Subcutaneous adipose tissue (tissue), 4 donors: ENCODE measurements around the gene SERHL2. TPM values are rescaled to one million over a fixed set of nuclear protein-coding genes. Genes with fewer than 3 reads are reported as not detected.

Source experiments
- total RNA-seq, 4 donors: library from RNA; depleted of rRNA; stranded (reverse); fragments of >200 nt; gene quantifications; one replicate each; pipeline ENCODE4 v1.1.0, GENCODE V29; 2016
- TF ChIP-seq, protein P1 (sequence below): fragments of 450-650 bp; IDR thresholded peaks from one replicate; pipeline ENCODE4 v1.5.1; 2016; ENCODE audit warnings: low read depth, mild to moderate bottlenecking, control low read depth, antibody characterized with exemption, moderate library complexity

The SERHL2 gene, protein sequence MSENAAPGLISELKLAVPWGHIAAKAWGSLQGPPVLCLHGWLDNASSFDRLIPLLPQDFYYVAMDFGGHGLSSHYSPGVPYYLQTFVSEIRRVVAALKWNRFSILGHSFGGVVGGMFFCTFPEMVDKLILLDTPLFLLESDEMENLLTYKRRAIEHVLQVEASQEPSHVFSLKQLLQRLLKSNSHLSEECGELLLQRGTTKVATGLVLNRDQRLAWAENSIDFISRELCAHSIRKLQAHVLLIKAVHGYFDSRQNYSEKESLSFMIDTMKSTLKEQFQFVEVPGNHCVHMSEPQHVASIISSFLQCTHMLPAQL
- total RNA-seq: 1 to 10 TPM; 1.3 to 2.1 (median 1.8) TPM

DNA sequence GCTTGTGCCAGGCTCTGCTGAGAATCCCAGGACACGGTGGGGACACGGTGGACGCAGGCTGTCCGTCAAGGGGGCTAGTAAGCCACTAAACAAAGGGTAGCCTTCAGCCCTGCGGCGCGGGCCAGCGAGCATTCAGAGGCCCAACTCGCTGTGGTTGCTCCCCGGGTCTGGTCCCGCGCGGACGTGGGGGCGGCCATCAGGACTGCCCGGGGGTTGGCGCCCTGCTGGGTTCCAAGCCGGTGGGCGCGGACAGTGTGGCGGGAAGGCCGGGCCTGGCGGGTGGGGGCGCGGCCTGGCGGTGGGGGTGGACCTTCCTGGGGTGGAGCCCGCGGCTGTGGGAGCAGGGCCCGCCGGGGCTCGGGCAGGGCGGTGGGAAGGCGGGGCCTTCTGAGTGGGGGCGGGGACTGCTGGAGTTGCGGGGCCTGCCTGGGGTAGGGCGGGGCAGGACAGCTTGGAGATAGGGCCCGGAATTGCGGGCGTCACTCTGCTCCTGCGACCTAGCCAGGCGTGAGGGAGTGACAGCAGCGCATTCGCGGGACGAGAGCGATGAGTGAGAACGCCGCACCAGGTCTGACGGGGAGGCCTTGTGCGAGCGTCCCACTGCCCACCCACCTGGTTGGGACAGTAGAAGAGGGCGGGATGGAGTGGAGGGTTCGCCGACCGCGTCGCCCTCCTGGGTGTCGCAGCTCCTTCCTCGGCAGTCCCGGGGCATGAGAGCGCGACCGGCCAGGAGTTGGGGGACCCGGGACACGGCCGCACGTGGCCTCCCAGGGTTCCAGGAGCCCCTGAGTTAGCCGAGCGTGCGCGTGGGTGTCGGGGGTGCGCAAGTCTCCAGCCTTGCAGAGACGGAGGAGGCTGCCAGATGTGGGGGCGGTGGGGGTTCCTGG lies at the start of gene SERHL2:
Gene SERHL2 (plus strand): TSS at position 482 of the 887 bp plus-strand sequence. CDS start 65 bp downstream, at position 547.
- TF ChIP-seq, protein P1, sequence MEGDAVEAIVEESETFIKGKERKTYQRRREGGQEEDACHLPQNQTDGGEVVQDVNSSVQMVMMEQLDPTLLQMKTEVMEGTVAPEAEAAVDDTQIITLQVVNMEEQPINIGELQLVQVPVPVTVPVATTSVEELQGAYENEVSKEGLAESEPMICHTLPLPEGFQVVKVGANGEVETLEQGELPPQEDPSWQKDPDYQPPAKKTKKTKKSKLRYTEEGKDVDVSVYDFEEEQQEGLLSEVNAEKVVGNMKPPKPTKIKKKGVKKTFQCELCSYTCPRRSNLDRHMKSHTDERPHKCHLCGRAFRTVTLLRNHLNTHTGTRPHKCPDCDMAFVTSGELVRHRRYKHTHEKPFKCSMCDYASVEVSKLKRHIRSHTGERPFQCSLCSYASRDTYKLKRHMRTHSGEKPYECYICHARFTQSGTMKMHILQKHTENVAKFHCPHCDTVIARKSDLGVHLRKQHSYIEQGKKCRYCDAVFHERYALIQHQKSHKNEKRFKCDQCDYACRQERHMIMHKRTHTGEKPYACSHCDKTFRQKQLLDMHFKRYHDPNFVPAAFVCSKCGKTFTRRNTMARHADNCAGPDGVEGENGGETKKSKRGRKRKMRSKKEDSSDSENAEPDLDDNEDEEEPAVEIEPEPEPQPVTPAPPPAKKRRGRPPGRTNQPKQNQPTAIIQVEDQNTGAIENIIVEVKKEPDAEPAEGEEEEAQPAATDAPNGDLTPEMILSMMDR: no peak

- TF ChIP-seq, protein P1: no peak
Measured at GRCh38 chr22:42509548-42509947, 44.2 kb upstream of the SERHL2 start.

DNA sequence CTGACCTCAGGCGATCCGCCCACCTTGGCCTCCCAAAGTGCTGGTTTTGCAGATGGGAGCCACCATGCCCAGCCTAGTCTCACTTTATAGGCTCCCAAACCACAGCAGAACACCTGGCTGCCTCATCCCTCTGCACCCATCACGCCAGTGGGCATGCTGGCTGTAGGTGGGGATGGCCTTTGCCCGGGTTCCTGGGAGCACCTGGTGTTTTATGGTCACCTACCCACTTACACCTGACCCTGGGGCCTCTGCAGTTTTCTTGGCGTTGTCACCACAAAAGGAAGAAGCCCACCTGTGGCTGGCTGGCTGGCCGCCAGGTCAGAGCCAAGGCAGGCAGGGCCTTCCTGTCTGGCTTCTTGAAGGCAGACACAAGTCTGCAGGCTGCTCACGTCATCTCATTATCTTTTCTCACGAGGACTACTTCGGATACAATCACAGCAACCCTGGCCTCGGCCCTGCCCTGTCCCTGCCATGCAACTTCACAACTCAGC lies 42.3 kb upstream of the SERHL2 start:
- TF ChIP-seq, protein P1: no peak

GRCh38 chr22:42515896-42516295 lies 37.9 kb upstream of the SERHL2 start:
- TF ChIP-seq, protein P1: no peak

DNA sequence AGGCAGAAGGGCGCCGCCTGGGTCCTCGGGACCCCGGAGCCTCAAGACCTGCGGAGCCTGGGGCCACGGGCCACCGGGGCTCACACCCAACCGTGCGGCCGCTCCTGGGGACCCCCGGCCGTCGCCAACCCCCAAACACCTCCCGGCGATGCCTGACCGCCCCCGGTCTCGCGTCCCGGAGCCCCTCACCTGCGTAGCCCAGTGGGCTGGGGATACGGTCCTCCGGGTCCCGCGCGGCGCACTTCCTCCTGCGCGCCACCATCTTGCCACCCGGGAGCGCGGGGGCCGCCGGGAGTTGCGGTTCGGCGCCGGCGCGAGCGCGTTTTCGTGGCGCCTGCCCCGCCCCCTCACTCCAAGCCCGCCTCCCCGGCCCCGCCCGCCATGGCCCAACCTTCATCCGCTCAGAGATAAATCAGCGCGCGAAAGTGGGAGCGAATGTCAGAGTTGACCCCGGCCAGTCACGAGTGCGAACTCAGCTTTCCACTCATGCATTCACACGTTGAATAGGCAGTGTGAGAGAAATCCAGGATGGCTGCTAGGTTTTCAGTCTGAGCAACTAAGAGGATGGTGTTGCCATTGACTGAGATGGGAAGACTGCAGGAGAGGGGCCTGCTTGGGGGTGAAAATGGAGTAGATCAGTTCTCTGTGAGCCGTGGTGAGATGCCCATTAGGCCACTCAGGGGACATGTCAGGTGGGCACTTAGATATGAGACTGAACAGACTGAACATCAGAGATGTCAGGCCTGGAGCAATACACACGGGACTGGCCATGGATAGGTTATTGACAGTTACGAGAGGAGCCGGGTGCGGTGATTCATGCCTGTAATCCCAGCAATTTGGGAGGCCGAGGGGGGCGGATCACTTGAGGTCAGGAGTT lies 34.0 kb upstream of the SERHL2 start, which contains the start of gene RRP7A:
Gene RRP7A (minus strand): TSS at position 272 of the 877 bp plus-strand sequence. CDS start 10 bp downstream, at position 262.
- TF ChIP-seq, protein P1: no peak

GRCh38 chr22:42521228-42521546 lies 32.6 kb upstream of the SERHL2 start:
- TF ChIP-seq, protein P1: no peak
